Thyroid gland (tissue), 4 donors: ENCODE results near the gene YEATS4. TPM values are rescaled to one million over a fixed set of nuclear protein-coding genes. Genes with fewer than 3 reads are reported as not detected.
"Not testable (repeated sequence)": the region's sequence is repeated elsewhere in the genome, so short reads cannot be mapped to it uniquely, and the experiment has no call there.

Experiments used
- DNase-seq, 2 donors: peaks; one replicate each; pipeline ENCODE4 v3.0.0-alpha.2; 2019
- H3K27ac ChIP-seq, 3 donors: fragments of 200-600 bp; sonication (generic); 1 replicate in 2 of 3; 2 replicates in 1 of 3; pipeline ENCODE4 v1.5.1; 2016 to 2019; ENCODE audit warnings: mild to moderate bottlenecking in 1 of 3, moderate library complexity in 1 of 3
- H3K27me3 ChIP-seq: fragments of 200-600 bp; sonication (generic); one replicate; pipeline ENCODE4 v1.5.1; 2019
- H3K36me3 ChIP-seq, 2 donors: fragments of 200-600 bp; sonication (generic); one replicate each; pipeline ENCODE4 v1.5.1; 2016 to 2019
- H3K4me1 ChIP-seq, 2 donors: fragments of 200-600 bp; sonication (generic); one replicate each; pipeline ENCODE4 v1.5.1; 2017 to 2019
- H3K4me3 ChIP-seq, 3 donors: fragments of 200-600 bp; sonication (generic); replicated peaks in 1 of 3; 1 replicate in 2 of 3; 2 replicates in 1 of 3; pipeline ENCODE4 v1.5.1; 2016; ENCODE audit warnings: mild to moderate bottlenecking in 1 of 3
- H3K9me3 ChIP-seq: fragments of 200-600 bp; sonication (generic); one replicate; pipeline ENCODE4 v1.5.1; 2017
- POLR2A ChIP-seq, 2 donors: fragments of 450-650 bp; IDR thresholded peaks; one replicate each; pipeline ENCODE4 v1.6.1; 2017; ENCODE audit warnings: antibody characterized with exemption in 2 of 2, mild to moderate bottlenecking in 2 of 2, moderate library complexity in 1 of 2
- WGBS, 2 donors: methylation state at CpG; one replicate each; pipeline ENCODE4 v1.1.5; 2017; 5-methylcytosine and 5-hydroxymethylcytosine counted together
- intact Hi-C: fragments of 100-400 bp; cut with DNase I; formaldehyde crosslinking; loops from one replicate; pipeline ENCODE4 v1.15.1; 2023
- total RNA-seq, 4 donors: library from RNA; depleted of rRNA; stranded (reverse); fragments of >200 nt; gene quantifications; one replicate each; pipeline ENCODE4 v1.2.3, GENCODE V29; 2016
- TF ChIP-seq, protein P1 (sequence below), 6 experiments: fragments of 200-600 bp in 3 of 6; fragments of 450-650 bp in 3 of 6; sonication (generic) in 3 of 6; IDR thresholded peaks; one replicate each; pipeline ENCODE4 v1.5.1; 2016 to 2019; ENCODE audit warnings: antibody characterized with exemption in 6 of 6, mild to moderate bottlenecking in 2 of 6, inconsistent platforms in 1 of 6, moderate library complexity in 1 of 6

YEATS4 gene
- 10 to 100 TPM; 13.8 to 37.8 (median 20.9) TPM for total RNA-seq

DNA sequence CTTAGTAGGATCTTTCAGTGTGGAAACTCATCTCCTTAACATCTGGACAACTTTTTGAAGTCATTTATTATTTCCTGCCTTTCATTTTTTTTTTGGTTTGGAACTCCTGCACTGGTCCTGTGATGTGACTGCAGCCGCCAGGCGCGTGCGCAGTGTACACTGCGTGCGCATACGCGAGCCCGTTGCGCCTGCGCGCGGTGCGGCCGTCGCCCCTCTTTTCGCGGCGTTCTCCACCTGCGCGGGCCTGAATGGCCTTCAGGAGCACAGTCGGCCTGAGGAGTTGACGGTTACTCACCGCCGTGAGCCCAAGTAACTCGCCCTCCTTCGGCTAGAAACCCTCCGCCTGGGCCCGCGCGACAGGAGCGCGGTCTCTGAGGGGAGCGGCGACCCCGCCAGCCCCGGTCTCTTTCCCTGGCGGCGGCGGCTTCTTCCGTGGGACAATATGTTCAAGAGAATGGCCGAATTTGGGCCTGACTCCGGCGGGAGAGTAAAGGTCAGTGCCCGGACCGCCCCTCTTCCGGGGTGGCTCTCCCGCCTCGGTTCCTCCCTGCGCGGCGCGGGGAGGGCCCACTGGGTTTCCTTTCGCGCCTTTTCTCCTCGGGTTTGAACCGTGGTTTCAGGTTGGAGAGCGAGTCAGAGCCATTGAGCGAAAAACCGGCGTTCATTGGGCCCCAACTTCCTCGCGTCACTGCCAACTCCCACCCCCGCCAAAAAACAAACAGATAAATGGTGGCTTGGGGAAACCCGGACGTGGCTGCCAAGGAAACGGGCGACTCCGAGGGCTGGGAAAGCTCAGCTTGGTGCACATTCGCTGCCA lies at the start of gene YEATS4:
Gene YEATS4, plus strand, starts transcription at position 213 of the 817 bp plus-strand sequence. Its CDS starts 230 bp downstream, at position 443.
- H3K4me3 ChIP-seq: peak within 1 kb of the TSS; percentile 42 to 97 (median 83)
- peak in 1 of 2 donors; percentile 67 for TF ChIP-seq POLR2A (IDR thresholded peaks at IDR 0.05)
- TF ChIP-seq, protein P1, sequence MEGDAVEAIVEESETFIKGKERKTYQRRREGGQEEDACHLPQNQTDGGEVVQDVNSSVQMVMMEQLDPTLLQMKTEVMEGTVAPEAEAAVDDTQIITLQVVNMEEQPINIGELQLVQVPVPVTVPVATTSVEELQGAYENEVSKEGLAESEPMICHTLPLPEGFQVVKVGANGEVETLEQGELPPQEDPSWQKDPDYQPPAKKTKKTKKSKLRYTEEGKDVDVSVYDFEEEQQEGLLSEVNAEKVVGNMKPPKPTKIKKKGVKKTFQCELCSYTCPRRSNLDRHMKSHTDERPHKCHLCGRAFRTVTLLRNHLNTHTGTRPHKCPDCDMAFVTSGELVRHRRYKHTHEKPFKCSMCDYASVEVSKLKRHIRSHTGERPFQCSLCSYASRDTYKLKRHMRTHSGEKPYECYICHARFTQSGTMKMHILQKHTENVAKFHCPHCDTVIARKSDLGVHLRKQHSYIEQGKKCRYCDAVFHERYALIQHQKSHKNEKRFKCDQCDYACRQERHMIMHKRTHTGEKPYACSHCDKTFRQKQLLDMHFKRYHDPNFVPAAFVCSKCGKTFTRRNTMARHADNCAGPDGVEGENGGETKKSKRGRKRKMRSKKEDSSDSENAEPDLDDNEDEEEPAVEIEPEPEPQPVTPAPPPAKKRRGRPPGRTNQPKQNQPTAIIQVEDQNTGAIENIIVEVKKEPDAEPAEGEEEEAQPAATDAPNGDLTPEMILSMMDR (IDR thresholded peaks at IDR 0.05): no peak
- H3K27me3 ChIP-seq: no peaks in the 10 kb centered on the region
- H3K27ac ChIP-seq: peak within 1 kb of the TSS; percentile 95 to 99 (median 98)
- intact Hi-C loops: loop anchor here (10.0 kb wide), 1 partner anchor 225 kb away; the partner anchor contains the start of gene CCT2
- peaks cover 0 to 4% of the 10 kb centered on the region in 2 donors for H3K4me1 ChIP-seq
- 0 to 1% methylated on average over 45 to 55 of the region's 70 CpGs for WGBS, 2 donors
- DNase-seq: peak; percentile 84 to 86
- H3K36me3 ChIP-seq: no peaks in the 10 kb centered on the region
- no peaks in the 10 kb centered on the region for H3K9me3 ChIP-seq

DNA sequence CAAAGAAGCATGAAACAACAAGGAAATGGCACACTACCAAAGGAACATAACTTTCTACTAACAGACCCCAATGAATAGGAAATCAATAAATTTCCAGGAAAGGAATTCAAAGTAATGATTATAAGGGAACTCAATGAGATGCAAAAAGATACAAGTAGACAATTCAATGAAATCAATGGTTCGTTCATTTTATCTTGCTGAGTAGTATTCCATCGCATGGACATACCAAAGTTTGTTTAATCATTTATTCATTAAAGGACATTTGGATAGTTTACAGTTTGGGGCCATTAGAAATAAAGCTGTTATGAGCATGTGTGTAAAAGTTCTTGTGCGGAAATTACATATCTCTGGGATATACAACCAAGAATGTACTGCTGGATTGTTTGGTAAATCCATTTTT lies 46.3 kb upstream of the YEATS4 start:
- TF ChIP-seq, protein P1 (IDR thresholded peaks at IDR 0.05): no peak
- TF ChIP-seq POLR2A (IDR thresholded peaks at IDR 0.05): no peak
- Histone ChIP-seq H3K27me3 (no peaks in the 10 kb centered on the region), H3K36me3 (no peaks in the 10 kb centered on the region), H3K27ac (no peak overlapping the region), H3K4me3 (no peak overlapping the region), H3K9me3 (no peaks in the 10 kb centered on the region), H3K4me1 (no peaks in the 10 kb centered on the region)
- WGBS, 2 donors: 97 to 99% methylated on average over 3 of the region's 3 CpGs
- DNase-seq: no peak
- intact Hi-C loops: no loop called here

DNA sequence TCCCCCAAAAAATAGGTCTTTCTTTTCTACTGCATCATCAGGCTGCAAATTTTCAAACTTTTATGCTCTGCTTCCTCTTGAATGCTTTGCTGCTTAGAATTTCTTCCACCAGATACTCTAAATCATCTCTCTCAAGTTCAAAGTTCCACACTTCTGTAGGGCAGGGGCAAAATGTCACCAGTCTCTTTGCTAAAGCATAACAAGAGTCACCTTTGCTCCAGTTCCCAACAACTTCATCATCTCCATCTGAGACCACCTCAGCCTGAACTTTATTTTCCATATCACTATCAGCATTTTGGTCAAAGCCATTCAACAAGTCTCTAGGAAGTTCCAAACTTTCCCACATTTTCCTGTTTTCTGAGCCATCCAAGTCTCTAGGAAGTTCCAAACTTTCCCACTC lies 42.8 kb upstream of the YEATS4 start:
- H3K27ac ChIP-seq, intact Hi-C loops, H3K9me3 ChIP-seq, H3K27me3 ChIP-seq, H3K36me3 ChIP-seq, H3K4me3 ChIP-seq, H3K4me1 ChIP-seq, DNase-seq: not testable (repeated sequence)

DNA sequence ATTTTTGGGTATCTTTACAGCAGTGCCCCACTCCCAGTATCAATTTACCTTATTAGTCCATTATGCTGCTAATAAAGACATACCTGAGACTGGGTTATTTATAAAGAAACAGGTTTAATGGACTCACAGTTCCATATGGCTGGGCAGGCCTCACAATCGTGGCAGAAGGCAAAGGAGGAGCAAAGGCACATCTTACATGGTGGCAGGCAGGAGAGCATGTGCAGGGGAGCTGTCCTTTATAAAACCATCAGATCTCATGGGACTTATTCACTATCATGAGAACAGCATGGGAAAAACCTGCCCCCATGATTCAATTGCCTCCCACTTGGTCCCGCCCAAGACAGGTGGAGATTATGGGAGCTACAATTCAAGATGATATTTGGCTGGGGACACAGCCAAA lies 42.3 kb upstream of the YEATS4 start:
- intact Hi-C loops, DNase-seq, H3K4me1 ChIP-seq, H3K9me3 ChIP-seq, H3K36me3 ChIP-seq, H3K27me3 ChIP-seq, H3K4me3 ChIP-seq, H3K27ac ChIP-seq: not testable (repeated sequence)
- WGBS, 2 donors: 79 to 81% methylated on average over 2 of the region's 2 CpGs

DNA sequence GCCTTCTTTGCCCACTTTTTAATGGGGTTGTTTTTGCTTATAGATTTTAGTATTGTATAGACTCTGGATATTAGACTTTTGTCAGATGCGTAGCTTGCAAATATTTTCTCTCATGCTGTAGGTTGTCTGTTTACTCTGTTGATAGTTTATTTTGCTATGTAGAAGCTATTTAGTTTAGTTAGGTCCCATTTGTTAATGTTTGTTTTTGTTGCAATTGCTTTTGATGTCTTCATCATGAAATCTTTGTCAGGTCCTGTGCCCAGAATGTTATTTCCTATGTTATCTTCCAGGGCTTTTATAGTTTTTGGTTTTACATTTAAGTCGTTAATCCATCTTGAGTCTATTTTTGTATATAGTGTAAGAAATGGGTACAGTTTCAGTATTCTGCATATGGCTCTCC lies 41.3 kb upstream of the YEATS4 start:
- no peaks in the 10 kb centered on the region for H3K36me3 ChIP-seq
- H3K4me3 ChIP-seq: no peak overlapping the region
- H3K9me3 ChIP-seq: no peaks in the 10 kb centered on the region
- no peak for TF ChIP-seq POLR2A (IDR thresholded peaks at IDR 0.05)
- TF ChIP-seq, protein P1 (IDR thresholded peaks at IDR 0.05): no peak
- no peaks in the 10 kb centered on the region for H3K4me1 ChIP-seq
- WGBS, 2 donors: 88 to 94% methylated on average over 2 of the region's 2 CpGs
- DNase-seq: no peak
- H3K27ac ChIP-seq: no peak overlapping the region
- intact Hi-C loops: no loop called here
- no peaks in the 10 kb centered on the region for H3K27me3 ChIP-seq

DNA sequence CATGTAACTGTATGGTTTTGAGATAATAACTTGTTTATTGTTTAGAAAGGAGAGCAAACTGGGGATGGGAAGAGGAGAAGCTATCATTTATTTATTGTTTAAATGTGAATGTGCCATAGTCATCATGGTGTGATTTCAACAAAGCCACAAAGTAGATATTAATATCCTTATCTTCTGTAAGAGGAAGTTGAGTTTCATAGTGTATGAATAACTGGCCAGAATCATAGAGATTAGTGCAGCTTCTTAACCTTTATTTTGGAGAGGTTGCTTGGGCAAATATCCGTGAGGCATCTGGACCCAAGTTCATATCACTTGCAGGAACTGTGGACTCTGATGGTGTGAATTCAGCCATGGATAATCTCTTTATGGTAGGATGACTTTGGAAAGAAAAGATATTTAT lies 38.2 kb upstream of the YEATS4 start:
- no peaks in the 10 kb centered on the region for H3K9me3 ChIP-seq
- DNase-seq: no peak
- H3K27me3 ChIP-seq: no peaks in the 10 kb centered on the region
- H3K36me3 ChIP-seq: no peaks in the 10 kb centered on the region
- 94 to 100% methylated on average over 1 of the region's 1 CpG for WGBS, 2 donors
- H3K4me3 ChIP-seq: no peak overlapping the region
- no peak overlapping the region for H3K27ac ChIP-seq
- H3K4me1 ChIP-seq: no peaks in the 10 kb centered on the region
- intact Hi-C loops: no loop called here
- TF ChIP-seq, protein P1 (IDR thresholded peaks at IDR 0.05): no peak
- no peak for TF ChIP-seq POLR2A (IDR thresholded peaks at IDR 0.05)
